Hippocampal formation (tissue), 2 donors: Measurements from ENCODE around the gene SUB1.
"Not testable (repeated sequence)": the region's sequence is repeated elsewhere in the genome, so short reads cannot be mapped to it uniquely, and the experiment has no call there.

Experiments
- DNase-seq, 2 donors: peaks; one replicate each; lab custom pipeline; 2025; lab: John Stamatoyannopoulos, UW

The SUB1 gene

DNA sequence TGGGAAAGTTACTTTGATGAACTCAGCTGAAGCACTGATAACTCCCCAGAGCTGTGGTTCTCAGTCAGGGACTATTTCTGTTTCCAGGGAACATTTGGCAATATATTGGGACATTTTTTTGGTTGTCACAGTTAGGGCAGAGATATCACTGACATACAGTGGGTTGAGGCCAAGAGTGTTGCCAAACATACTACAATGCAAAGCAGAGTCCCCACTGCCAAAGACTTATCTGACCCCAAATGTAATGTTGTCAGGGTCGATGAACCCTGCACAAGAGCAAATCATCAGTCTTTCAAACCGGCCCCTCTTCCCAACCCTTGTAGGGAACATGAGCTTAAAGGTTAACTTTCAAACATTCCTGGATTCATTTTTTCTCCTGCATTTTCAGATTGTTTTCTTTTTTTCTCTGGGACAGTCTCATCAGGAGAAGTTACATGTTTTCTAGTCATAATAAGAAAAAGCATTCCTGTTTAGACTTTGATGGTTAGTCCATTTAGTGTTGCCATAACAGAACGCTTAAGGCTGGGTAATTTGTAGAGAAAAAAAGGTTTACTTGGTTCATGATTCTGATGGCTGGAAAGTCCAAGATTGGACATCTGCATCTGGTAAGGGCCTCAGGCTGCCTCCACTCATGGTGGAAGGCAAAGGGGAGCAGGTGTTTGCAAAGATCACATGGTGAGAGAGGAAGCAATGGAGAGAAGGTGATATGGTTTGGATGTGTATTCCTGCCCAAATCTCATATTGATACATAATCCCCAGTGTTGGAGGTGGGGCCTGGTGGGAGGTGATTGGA lies 18.8 kb upstream of the SUB1 start:
- no peak for DNase-seq

- DNase-seq, result no peak
Measured at GRCh38 chr5:32571128-32571527, 14.2 kb upstream of the SUB1 start.

GRCh38 chr5:32572778-32573480 lies 12.4 kb upstream of the SUB1 start:
- no peak for DNase-seq

GRCh38 chr5:32573481-32573854 lies 11.9 kb upstream of the SUB1 start:
- not testable (repeated sequence) for DNase-seq

GRCh38 chr5:32574540-32575175 lies 10.7 kb upstream of the SUB1 start:
- no peak for DNase-seq

- no peak for DNase-seq
Measured at GRCh38 chr5:32578363-32578762, 7.0 kb upstream of the SUB1 start.

GRCh38 chr5:32578764-32579163 lies 6.6 kb upstream of the SUB1 start:
- DNase-seq, result no peak

GRCh38 chr5:32581010-32581785 lies 4.2 kb upstream of the SUB1 start:
- no peak for DNase-seq

DNA sequence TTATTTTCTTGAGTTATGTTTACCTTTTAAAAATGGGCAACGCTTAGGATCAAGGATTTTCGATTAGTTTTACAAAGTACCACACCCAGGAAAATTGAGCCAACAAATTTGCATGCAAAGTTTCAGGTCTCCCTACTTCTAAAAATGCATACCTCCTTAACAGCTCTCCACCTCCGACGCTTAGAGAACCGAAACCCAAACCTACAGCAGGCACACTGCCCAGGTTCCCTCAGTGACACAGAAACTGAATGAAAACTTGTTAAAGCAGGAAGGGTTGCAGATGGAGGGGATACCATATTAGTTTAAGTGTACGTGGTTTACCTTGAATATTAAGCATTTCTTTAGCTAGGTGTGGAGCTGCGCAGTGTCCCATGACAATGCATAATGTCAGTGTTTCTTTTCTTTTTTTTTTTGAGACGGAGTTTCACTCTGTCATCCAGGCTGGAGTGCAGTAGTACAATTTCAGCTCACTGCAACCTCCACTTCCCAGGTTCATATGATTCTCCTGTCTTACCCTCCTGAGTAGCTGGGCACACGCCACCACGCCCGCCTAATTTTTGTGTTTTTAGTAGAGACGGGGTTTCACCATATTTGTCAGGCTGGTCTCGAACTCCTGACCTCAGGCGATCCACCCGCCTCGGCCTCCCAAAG lies 1.6 kb upstream of the SUB1 start:
- DNase-seq, result no peak

DNA sequence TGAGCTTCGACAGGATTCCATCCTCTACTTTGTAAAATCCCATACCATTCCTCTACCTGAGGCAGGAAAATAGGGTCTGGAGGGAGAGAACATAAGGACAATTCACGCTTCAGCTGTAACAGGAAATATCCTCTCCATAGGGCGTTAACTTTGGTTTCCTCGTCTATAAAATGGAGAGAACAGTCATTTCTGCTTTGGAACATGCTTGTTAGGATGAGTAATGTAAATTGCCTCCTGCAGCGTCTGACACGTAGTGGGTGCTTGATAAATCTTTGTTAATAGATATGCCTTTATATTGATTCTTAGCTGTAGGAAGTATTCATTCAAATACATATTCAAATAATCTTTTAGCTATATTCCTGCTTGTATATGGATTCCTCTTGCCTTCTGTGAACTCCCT lies 711 bp upstream of the SUB1 start:
- no peak for DNase-seq

- no peak for DNase-seq
Measured at GRCh38 chr5:32585122-32585445, 273 bp upstream of the SUB1 start.

GRCh38 chr5:32586276-32586599 lies 881 bp downstream of the SUB1 start:
- no peak for DNase-seq

DNA sequence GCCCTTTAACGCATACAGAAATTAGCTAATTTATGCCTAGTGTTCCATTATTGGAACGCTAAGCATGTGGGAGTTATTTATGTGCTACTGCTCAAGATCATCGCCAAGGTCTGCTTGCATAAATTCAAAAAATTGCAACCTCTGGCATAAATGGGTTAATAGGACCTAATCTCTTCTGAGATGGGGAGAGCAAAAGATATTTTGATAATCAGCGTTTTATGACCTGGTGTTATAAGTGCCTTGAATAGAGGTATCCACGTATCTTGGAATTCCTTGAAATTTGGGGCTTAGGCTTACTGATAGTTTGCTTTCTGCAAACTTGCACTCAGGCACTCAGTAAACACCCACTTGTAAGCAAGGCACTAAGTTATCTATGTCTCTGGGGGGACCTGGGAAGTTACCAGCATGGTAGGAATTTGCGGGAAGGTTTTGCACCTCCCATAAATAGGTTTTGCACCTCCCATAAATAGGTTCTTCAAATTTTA lies 1.8 kb downstream of the SUB1 start:
- no peak for DNase-seq

DNA sequence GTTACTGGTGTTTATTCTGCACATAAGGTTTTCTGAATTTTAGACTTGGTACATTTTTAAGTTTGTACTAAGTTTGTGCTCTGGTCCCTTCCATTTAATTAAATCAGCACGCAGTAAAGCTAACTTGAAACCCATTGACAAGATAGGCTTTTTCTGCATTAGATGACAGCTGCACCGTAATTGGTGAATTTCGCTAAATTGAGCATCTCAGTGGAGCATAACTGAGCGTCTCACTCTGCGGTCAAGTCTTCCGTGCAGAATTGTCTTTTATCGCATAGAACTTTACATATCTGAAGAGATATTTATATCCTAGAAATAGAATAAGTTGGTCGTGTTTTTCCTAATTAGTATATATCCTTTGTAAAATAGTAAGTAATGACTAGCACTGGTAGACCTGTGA lies 4.1 kb downstream of the SUB1 start:
- DNase-seq, result no peak

DNA sequence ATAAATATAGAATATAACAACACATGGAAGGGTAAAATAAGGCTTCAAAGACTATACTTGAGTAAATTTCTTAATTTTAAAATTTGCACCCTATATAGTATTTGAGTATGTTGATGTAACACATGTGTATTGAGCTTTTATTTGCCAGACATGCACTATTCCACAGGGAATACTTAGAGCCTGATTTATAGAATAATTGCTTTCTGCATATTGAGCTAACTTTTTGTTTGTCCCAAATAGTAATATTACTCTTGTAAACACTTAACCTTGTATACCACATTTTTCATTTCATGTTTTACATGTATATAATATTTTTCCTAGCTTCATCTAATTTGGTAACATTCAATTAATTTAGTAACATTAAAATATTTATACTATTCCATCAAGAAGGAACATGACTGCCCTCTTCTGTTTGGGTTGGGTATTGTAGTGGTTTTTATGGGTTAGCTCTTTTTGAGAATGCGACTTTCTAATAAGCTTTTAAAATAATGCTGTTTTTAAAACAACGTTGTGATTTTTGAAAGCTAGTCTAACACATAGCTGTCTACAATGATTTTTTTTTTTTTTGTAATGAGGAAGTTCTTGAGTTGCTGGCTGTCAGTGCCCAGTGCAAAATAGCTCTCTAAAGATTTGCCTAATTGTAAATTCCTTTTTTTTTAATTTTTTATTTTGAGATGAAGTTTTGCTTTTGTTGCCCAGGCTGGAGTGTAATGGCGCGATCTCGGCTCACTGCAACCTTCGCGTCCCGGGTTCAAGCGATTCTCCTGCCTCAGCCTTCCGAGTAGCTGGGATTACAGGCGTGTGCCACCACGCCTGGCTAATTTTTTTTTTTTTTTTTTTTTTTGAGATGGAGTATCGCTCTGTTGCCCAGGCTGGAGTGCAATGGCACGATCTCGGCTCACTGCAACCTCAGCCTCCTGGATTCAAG lies 4.8 kb downstream of the SUB1 start:
- peak in 1 of 2 donors; percentile 37 for DNase-seq

GRCh38 chr5:32595118-32595517 lies 9.8 kb downstream of the SUB1 start:
- DNase-seq, result no peak

GRCh38 chr5:32597041-32597629 lies 11.8 kb downstream of the SUB1 start:
- DNase-seq, result no peak

DNA sequence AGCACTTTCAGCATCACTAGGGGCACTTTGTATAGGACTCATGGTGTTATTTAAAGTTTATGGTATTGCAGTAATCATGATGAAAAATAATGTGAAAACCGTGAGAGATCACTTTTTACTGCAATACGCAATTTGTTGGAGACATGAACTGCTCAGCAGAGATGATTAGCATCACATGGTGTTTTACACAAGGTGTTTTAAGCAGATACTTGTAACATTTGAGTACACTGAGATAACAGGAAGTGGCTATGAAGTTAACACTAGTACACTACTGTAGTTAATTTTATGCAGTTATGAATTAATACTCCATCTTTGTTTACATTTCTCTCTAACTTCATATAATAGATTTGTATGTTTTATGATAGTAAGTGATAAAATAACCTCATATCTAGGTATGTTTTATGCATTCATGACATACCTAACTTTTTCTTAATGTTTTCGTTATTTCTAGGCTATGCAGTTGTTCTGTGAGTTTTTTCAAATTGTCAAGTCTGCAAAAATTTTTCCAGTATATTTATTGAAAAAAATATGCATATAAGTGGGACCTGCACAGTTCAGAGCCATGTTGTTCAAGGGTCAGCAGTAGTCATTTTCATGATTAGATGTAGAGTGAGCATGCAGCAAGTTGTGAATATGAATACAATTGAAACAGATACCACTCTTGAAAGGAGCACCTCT lies 13.0 kb downstream of the SUB1 start:
- DNase-seq, result no peak

DNA sequence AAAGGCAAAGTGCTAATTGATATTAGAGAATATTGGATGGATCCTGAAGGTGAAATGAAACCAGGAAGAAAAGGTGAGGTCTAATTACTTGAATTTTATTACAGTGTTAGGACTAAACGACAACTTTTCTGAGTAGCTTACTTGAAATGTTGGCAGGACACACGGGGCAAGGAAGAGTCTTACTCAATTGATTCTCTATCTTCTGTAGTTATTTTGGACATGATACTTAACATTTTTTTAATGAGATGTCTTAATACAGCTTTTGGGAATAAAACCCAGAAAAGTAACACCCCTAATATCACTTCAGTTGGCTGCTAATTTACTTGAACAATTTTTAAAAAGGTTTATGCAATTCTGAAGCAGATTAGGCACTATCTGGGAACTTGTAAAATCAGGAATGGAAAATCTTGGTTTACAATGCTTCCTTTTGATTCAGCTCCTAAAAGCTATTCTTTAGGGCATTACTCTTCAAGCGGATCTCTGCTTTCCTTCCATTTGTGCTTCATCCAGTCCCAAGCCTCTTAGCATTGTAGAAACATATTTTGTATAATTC lies 13.7 kb downstream of the SUB1 start:
- no peak for DNase-seq
